Endothelial cell (in vitro differentiated cells): ENCODE data around the gene EPM2A. TPM values are rescaled to one million over a fixed set of nuclear protein-coding genes. Genes with fewer than 3 reads are reported as not detected.
"Not testable (repeated sequence)": the region's sequence is repeated elsewhere in the genome, so short reads cannot be mapped to it uniquely, and the experiment has no call there.

Experiments
- DNase-seq: peaks from one replicate; pipeline ENCODE4 v3.0.0; 2021; ENCODE audit warnings: low spot score
- H3K27ac Mint-ChIP-seq: one replicate; pipeline ENCODE4 v1.8.0; 2021; ENCODE audit warnings: mixed read lengths, inconsistent platforms; ENCODE audit not compliant: unreplicated experiment
- H3K27me3 Mint-ChIP-seq: one replicate; pipeline ENCODE4 v1.8.0; 2021; ENCODE audit warnings: mild to moderate bottlenecking, moderate library complexity, mixed read lengths, inconsistent platforms; ENCODE audit not compliant: unreplicated experiment
- H3K36me3 Mint-ChIP-seq: one replicate; pipeline ENCODE4 v1.8.0; 2021; ENCODE audit warnings: mild to moderate bottlenecking, low read depth, mixed read lengths, inconsistent platforms; ENCODE audit not compliant: unreplicated experiment
- H3K4me1 Mint-ChIP-seq: one replicate; pipeline ENCODE4 v1.8.0; 2021; ENCODE audit warnings: mild to moderate bottlenecking, mixed read lengths, inconsistent platforms; ENCODE audit not compliant: unreplicated experiment
- H3K4me3 Mint-ChIP-seq: one replicate; pipeline ENCODE4 v1.8.0; 2021; ENCODE audit warnings: mild to moderate bottlenecking, mixed read lengths, inconsistent platforms; ENCODE audit not compliant: unreplicated experiment
- H3K9me3 Mint-ChIP-seq: one replicate; pipeline ENCODE4 v1.8.0; 2021; ENCODE audit warnings: mixed read lengths, inconsistent platforms; ENCODE audit not compliant: unreplicated experiment
- CTCF ChIP-seq: fragments of 200-600 bp; sonication (generic); IDR thresholded peaks from one replicate; pipeline ENCODE4 v1.5.0; 2021; ENCODE audit warnings: antibody characterized with exemption; ENCODE audit not compliant: unreplicated experiment
- total RNA-seq: library from RNA; stranded (reverse); fragmentation: NEBNext Ultra II Directional; extraction: Animal tissue kit (Norgen Biotek cat#: 25700); gene quantifications from one replicate; pipeline ENCODE4 v1.2.1, GENCODE V29; 2021; ENCODE audit not compliant: unreplicated experiment

The EPM2A gene
- total RNA-seq, 1 donor from 2014 or later: 6.1 TPM

- no peak for TF ChIP-seq CTCF
- Mint-ChIP-seq H3K27me3 (peaks cover 1% of the 10 kb centered on the region), H3K4me3 (no peak overlapping the region), H3K36me3 (no peaks in the 10 kb centered on the region), H3K9me3 (no peaks in the 10 kb centered on the region), H3K4me1 (no peaks in the 10 kb centered on the region), H3K27ac (no peak overlapping the region)
- DNase-seq: no peak
These were observed 35.9 kb downstream of the EPM2A start for GRCh38 chr6:145699462-145699861.

GRCh38 chr6:145697401-145697800, 37.9 kb downstream of the EPM2A start:
- not testable (repeated sequence) for H3K4me3 Mint-ChIP-seq, H3K36me3 Mint-ChIP-seq, H3K27ac Mint-ChIP-seq, H3K9me3 Mint-ChIP-seq, DNase-seq, H3K4me1 Mint-ChIP-seq, H3K27me3 Mint-ChIP-seq

- no peaks in the 10 kb centered on the region for H3K4me1 Mint-ChIP-seq
- no peak for DNase-seq
- H3K27me3 Mint-ChIP-seq: peaks cover 1% of the 10 kb centered on the region
- TF ChIP-seq CTCF: no peak
- no peak overlapping the region for H3K4me3 Mint-ChIP-seq
- H3K36me3 Mint-ChIP-seq: no peaks in the 10 kb centered on the region
- H3K27ac Mint-ChIP-seq: no peak overlapping the region
- no peaks in the 10 kb centered on the region for H3K9me3 Mint-ChIP-seq
These were observed 41.1 kb downstream of the EPM2A start for GRCh38 chr6:145694083-145694737.

- no peak for TF ChIP-seq CTCF
- no peaks in the 10 kb centered on the region for H3K36me3 Mint-ChIP-seq
- DNase-seq: no peak
- H3K27me3 Mint-ChIP-seq: no peaks in the 10 kb centered on the region
- no peak overlapping the region for H3K27ac Mint-ChIP-seq
- H3K4me3 Mint-ChIP-seq: no peak overlapping the region
- H3K9me3 Mint-ChIP-seq: no peaks in the 10 kb centered on the region
- H3K4me1 Mint-ChIP-seq: no peaks in the 10 kb centered on the region
These were observed 44.4 kb downstream of the EPM2A start for GRCh38 chr6:145690969-145691368.

- Mint-ChIP-seq H3K4me3 (no peak overlapping the region), H3K4me1 (no peaks in the 10 kb centered on the region), H3K36me3 (no peaks in the 10 kb centered on the region), H3K27me3 (no peaks in the 10 kb centered on the region), H3K9me3 (no peaks in the 10 kb centered on the region), H3K27ac (no peak overlapping the region)
- TF ChIP-seq CTCF: no peak
- DNase-seq: no peak
These were observed 45.8 kb downstream of the EPM2A start for GRCh38 chr6:145689529-145689928.
